ENCODE results near the gene ATP9A. TPM values are rescaled to one million over a fixed set of nuclear protein-coding genes. Genes with fewer than 3 reads are reported as not detected.

Gene ATP9A
- total and polyA plus RNA-seq, 2 of the 4 experiments (the other 2 are of a cell fraction), result 10.6 to 22.4 TPM

DNA sequence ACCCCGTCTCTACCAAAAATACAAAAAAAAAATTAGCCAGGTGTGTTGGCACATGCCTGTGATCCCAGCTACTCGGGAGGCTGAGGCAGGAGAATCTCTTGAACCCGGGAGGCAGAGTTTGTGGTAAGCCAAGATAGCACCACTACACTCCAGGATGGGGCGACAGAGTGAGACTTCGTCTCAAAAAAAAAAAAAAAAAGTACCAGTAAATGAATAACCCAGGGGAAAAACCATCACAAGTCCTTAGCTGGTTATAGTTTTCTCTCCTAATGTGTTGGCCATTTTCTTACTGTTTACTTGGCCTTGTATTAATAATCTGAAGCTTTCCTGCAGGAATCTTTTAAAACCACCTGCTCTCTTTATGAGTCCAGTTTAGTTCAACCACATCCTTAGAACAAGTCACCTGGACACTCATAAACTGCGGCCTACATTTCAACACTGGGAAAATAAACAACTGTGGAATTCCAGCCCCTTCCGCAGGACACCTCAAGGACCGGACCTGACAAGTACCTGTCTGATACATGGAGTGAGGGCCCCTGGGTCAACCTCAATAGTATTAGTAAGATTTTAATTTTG lies 102.6 kb downstream of the ATP9A start:
- intact Hi-C loops (cut with micrococcal nuclease), result no loop called here
- CTCF ChIA-PET, result interaction anchor here (0.6 to 0.7 kb wide), 2 partner anchors 25 to 30 kb away, joined by 4 to 5 read pairs; no protein-coding TSS in a partner anchor
- no peak for ATAC-seq (ENCODE audit: low read depth)

More for the DNA sequence above, 102.6 kb downstream of the ATP9A start:
- H3K4me1 ChIP-seq (ENCODE audit: control insufficient read depth, insufficient read depth, low read length), result peaks cover 3% of the 10 kb centered on the region
- no peak overlapping the region for H3K27ac ChIP-seq (ENCODE audit: insufficient read depth, low read length)
- peaks cover 10% of the 10 kb centered on the region for H3K9me1 ChIP-seq (ENCODE audit: insufficient read depth, low read length)
- H2AK5ac ChIP-seq (ENCODE audit: low read depth, low read length), result no peak overlapping the region
- TF ChIP-seq, protein P1, sequence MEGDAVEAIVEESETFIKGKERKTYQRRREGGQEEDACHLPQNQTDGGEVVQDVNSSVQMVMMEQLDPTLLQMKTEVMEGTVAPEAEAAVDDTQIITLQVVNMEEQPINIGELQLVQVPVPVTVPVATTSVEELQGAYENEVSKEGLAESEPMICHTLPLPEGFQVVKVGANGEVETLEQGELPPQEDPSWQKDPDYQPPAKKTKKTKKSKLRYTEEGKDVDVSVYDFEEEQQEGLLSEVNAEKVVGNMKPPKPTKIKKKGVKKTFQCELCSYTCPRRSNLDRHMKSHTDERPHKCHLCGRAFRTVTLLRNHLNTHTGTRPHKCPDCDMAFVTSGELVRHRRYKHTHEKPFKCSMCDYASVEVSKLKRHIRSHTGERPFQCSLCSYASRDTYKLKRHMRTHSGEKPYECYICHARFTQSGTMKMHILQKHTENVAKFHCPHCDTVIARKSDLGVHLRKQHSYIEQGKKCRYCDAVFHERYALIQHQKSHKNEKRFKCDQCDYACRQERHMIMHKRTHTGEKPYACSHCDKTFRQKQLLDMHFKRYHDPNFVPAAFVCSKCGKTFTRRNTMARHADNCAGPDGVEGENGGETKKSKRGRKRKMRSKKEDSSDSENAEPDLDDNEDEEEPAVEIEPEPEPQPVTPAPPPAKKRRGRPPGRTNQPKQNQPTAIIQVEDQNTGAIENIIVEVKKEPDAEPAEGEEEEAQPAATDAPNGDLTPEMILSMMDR (conservative IDR thresholded peaks at IDR 0.05; ENCODE audit: low read depth, low read length), result no peak
- TF ChIP-seq CEBPB (IDR thresholded peaks at IDR 0.05; ENCODE audit: low read depth, low read length), result no peak
- TF ChIP-seq FOS (IDR thresholded peaks at IDR 0.05; ENCODE audit: low read depth, low read length), result no peak
- no peak for TF ChIP-seq POLR2A (IDR thresholded peaks at IDR 0.05; ENCODE audit: low read depth, low read length)
- no peak for TF ChIP-seq RFX5 (IDR thresholded peaks at IDR 0.05; ENCODE audit: low read depth, low read length)
- peaks cover 26% of the 10 kb centered on the region for H3K36me3 ChIP-seq (ENCODE audit: control insufficient read depth, insufficient read depth, low read length)
- dilution Hi-C loops (cut with HindIII; ENCODE audit: low sequenced_read_pairs, unreplicated experiment), result no loop called here
- no peaks in the 10 kb centered on the region for H3K9me3 ChIP-seq (ENCODE audit: control insufficient read depth, insufficient read depth, low read length)
- no peak overlapping the region for H3K4me2 ChIP-seq (ENCODE audit: low read depth, low read length)
- peaks cover 7% of the 10 kb centered on the region; the same call in 1 of the 2 replicates for H4K20me1 ChIP-seq (ENCODE audit: insufficient read depth, low read length)
- no peak overlapping the region for H3K23ac ChIP-seq (ENCODE audit: low read depth, low read length)
- H3K79me1 ChIP-seq (ENCODE audit: low read depth in 1 of 2, low read length in 2 of 2), result no peaks in the 10 kb centered on the region; a peak in 1 of 4 replicates
- DNase-seq, result no peak
- in situ Hi-C loops (cut with MboI; ENCODE audit: low sequenced_read_pairs), result no loop called here
- H3K14ac ChIP-seq (replicated peaks; ENCODE audit: low read depth, low read length), result no peak overlapping the region
- H2BK120ac ChIP-seq (ENCODE audit: low read depth, low read length), result no peak overlapping the region
- H3K27me3 ChIP-seq (ENCODE audit: control insufficient read depth, insufficient read depth, low read length), result no peaks in the 10 kb centered on the region
- H3K4ac ChIP-seq (ENCODE audit: low read depth, low read length), result no peak overlapping the region
- no peak overlapping the region for H2AFZ ChIP-seq (replicated peaks; ENCODE audit: low read length, poor library complexity)
- 100% methylated on average over 3 of the region's 8 CpGs; no CpG with 5 or more reads in 1 of the 2 experiments for WGBS, 2 experiments (ENCODE audit: extremely low coverage in 2 of 2, insufficient read length in 1 of 2)
- no peak overlapping the region for H2BK20ac ChIP-seq (ENCODE audit: low read depth, low read length)
- no peak overlapping the region for H2BK15ac ChIP-seq (ENCODE audit: low read depth, low read length)
- no peak overlapping the region for H3K4me3 ChIP-seq (ENCODE audit: insufficient read depth, low read depth, low read length)
- BruUV-seq (replicated peaks), result no TSS peak
- POLR2A ChIA-PET (ENCODE audit: unreplicated experiment), result no interaction called here
- no peak overlapping the region for H3K56ac ChIP-seq (ENCODE audit: extremely low read depth, insufficient read depth, low read length)
- H4K8ac ChIP-seq (ENCODE audit: low read depth in 2 of 2, low read length in 2 of 2), result no peak overlapping the region
- no peak overlapping the region for H3K18ac ChIP-seq (ENCODE audit: low read depth, low read length)
- H4K91ac ChIP-seq (ENCODE audit: insufficient read depth, low read depth, low read length), result no peak overlapping the region
- no peak overlapping the region for H3K9ac ChIP-seq (ENCODE audit: low read depth, low read length)
- H2AK9ac ChIP-seq (replicated peaks; ENCODE audit: low read depth, low read length, poor library complexity), result no peak overlapping the region
- H2BK5ac ChIP-seq (ENCODE audit: low read depth, low read length, poor library complexity, severe bottlenecking), result no peak overlapping the region
- no peak overlapping the region for H4K5ac ChIP-seq (ENCODE audit: low read depth, low read length)
